ENCODE results near the gene NSUN4.

GRCh38 chr1:46306159-46306530, 34.5 kb upstream of the NSUN4 start:
- TF ChIP-seq, protein P1, sequence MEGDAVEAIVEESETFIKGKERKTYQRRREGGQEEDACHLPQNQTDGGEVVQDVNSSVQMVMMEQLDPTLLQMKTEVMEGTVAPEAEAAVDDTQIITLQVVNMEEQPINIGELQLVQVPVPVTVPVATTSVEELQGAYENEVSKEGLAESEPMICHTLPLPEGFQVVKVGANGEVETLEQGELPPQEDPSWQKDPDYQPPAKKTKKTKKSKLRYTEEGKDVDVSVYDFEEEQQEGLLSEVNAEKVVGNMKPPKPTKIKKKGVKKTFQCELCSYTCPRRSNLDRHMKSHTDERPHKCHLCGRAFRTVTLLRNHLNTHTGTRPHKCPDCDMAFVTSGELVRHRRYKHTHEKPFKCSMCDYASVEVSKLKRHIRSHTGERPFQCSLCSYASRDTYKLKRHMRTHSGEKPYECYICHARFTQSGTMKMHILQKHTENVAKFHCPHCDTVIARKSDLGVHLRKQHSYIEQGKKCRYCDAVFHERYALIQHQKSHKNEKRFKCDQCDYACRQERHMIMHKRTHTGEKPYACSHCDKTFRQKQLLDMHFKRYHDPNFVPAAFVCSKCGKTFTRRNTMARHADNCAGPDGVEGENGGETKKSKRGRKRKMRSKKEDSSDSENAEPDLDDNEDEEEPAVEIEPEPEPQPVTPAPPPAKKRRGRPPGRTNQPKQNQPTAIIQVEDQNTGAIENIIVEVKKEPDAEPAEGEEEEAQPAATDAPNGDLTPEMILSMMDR (IDR thresholded peaks at IDR 0.05), result no peak
- no peak for TF ChIP-seq POLR2A (IDR thresholded peaks at IDR 0.05)

All from Peyer's patch (tissue), 4 donors.